Omental fat pad (tissue), 4 donors: ENCODE results near the gene SUN2. TPM values are rescaled to one million over a fixed set of nuclear protein-coding genes. Genes with fewer than 3 reads are reported as not detected.

Source experiments
- ATAC-seq: fragments of 150-250 bp; one replicate; pipeline ENCODE4 v1.9.1; 2016; ENCODE audit warnings: mild to moderate bottlenecking, moderate library complexity; ENCODE audit not compliant: low FRiP score
- DNase-seq: peaks from one replicate; pipeline ENCODE4 v3.0.0-alpha.2; 2019; ENCODE audit warnings: low spot score
- CTCF ChIP-seq, 3 donors: fragments of 450-650 bp; IDR thresholded peaks; one replicate each; pipeline ENCODE4 v1.5.1; 2016 to 2017; ENCODE audit warnings: antibody characterized with exemption in 3 of 3, mild to moderate bottlenecking in 3 of 3, moderate library complexity in 2 of 3
- total RNA-seq, 4 donors: library from RNA; depleted of rRNA; stranded (reverse); fragments of >200 nt; gene quantifications; one replicate each; pipeline ENCODE4 v1.1.0, GENCODE V29; 2016

Gene SUN2
- total RNA-seq, 4 donors from 2014 or later = 302 to 509 (median 347) TPM

DNA sequence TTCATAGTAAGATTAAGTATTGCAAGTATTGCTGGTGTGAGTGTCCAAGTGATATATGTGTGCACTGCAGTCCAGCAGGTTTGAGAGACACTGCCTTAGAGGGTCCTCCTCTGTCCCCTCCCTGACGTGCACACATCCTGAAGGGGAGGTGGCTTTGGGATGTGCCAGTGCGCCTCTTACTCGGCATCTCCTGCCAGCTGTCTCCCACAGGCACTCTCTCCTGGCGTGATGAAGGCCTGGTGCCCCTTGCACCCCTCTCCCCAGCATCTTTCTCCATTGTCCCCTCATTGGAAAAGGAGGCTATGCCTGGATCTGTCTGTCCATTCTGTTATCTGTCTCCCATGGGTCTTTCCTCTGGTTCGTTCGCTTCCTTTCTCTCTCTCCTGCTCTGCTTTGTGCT lies 25.9 kb downstream of the SUN2 start:
- DNase-seq (no peak), ATAC-seq (no peak)
- TF ChIP-seq CTCF (IDR thresholded peaks at IDR 0.05) = no peak

DNA sequence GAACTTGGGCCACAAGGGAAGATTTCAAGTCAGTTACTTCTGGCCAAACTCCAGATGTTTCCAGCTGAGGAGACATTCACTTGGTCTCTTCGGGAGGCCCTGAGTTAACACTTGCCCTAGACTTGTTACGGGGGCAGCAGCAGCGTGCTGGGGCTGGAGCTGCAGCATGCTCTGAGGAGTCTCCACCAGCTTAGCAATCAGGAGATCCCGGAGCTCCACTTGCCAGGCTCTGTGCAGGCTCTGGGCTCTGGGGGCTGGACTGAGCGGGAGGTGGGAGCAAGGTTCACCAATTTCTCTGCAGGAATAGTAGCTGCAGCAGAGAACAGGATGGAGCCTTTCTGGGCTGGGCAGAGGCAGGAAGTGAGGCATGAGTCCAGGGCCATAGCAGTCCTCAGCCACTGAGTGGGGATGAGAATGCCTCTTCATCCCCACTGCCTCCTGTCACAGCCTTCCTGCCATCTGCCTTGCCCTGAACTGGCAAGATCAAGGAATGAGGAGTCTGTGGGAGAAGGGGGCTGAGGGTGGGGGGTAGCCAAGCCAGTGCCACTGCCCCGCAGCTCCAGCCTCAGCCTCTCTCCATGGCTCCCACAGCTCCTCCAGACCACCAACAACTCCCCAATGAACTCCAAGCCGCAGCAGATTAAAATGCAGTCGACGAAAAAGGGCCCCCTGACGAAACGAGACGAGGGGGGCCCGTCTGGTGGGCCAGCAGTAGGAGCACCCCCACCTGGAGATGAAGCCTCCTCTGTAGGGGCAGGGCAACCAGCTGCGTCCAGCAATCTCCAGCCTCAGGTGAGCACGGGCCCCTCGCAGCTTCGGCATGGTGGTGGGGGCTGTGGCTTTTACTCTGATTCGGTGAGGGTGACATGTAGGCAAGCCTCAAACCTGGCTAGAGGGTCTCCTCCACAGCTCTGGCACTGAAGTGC lies 26.7 kb downstream of the SUN2 start:
- ATAC-seq = no peak
- TF ChIP-seq CTCF (IDR thresholded peaks at IDR 0.05) = no peak

GRCh38 chr22:38727530-38728451 lies 28.0 kb downstream of the SUN2 start:
- no peak for TF ChIP-seq CTCF (IDR thresholded peaks at IDR 0.05)
- no peak for DNase-seq
- ATAC-seq = no peak

More for the DNA sequence above, 26.7 kb downstream of the SUN2 start:
- no peak for DNase-seq

DNA sequence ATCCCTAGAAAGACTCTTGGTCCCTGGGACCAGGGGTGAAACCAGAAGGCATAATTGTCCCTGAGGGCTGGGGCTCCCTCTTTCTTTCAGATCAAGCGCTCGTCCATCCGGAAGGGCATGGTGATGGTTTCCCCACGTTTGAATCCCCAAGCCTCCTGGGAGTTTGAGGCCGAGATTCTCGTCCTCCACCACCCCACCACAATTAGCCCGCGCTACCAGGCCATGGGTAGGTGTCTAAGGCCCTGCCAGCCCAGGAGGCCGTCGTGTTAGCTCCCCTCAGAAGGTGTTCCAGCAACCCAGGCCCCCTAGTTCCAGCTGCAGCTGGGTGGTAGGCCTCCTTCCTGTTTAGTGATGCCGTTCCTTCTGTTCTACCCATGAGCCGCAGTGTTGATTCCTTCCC lies 28.7 kb downstream of the SUN2 start:
- DNase-seq (no peak), ATAC-seq (no peak)
- no peak for TF ChIP-seq CTCF (IDR thresholded peaks at IDR 0.05)

DNA sequence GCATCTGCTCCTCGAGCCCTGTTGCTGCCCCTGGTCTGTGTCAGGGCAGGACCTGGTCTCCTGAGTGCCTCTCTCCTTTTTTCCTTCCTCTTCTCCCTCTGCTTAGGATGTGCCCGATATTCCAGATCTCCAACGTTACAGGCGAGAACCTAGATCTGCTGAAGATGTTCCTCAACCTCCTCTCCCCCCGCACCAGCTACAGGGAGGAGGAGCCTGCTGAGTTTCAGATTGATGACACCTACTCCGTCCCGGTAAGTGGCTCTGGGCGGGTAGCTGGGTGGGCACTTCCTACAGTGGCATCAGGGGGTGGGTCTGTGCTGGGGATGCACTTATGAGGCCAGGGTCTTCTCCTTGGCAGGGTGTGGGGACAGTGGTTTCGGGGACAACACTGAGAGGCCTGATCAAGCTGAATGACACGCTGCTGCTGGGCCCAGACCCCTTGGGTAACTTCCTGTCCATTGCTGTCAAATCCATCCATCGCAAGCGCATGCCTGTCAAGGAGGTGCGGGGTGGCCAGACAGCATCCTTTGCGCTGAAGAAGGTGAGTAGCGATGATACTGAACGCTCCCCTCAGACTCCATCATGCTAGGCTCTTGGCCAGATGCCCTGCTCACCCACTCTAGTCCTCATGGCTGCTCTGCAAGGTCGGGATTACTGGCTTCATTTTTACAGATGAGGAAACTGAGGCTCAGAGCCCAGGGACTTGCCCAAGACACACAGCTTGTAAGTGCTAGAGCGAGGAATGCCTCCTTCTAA lies 29.7 kb downstream of the SUN2 start:
- no peak for DNase-seq
- TF ChIP-seq CTCF (IDR thresholded peaks at IDR 0.05) = no peak
- ATAC-seq = no peak

DNA sequence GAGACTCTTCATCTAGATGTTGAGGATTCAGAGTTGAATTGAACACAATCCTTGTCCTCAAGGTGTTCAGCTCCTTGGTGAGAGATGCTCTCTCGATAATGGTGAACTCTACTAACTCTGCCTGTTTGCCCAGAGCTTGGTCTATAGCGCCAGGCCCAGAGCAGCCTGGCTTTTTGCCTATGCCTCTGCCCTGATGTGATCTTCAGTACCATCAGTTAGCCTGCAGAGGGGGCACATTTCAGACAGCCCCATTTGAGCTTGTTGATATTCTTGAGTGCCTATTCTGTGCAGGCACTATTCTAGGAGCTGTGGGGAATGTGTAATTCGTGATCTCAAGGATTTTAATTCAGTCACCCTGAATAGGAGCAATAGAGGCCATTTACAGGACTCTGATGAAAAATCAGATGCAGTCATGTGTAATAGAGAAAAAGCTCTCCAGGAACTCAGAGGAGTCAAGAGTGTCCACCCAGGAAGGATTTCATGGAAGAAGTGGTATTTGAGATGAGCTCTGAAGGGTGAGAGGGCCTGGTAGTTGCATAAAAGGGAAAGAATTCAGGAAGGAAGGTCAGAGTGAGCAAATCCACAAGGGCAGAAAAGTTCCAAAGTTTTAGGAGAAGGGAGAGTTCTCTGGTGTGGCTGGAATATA lies 30.7 kb downstream of the SUN2 start:
- ATAC-seq = no peak
- TF ChIP-seq CTCF (IDR thresholded peaks at IDR 0.05) = no peak

More for the DNA sequence above, 30.7 kb downstream of the SUN2 start:
- DNase-seq = no peak
